ENCODE data around the gene SEC24C.
"Not testable (repeated sequence)": the region's sequence is repeated elsewhere in the genome, so short reads cannot be mapped to it uniquely, and the experiment has no call there.

Gene SEC24C

GRCh38 chr10:73732931-73733623, 11.1 kb upstream of the SEC24C start:
- DNase-seq = no peak

GRCh38 chr10:73734028-73734720, 10.0 kb upstream of the SEC24C start:
- DNase-seq = no peak

- DNase-seq = no peak
These were observed 9.3 kb upstream of the SEC24C start for GRCh38 chr10:73734796-73735305.

- not testable (repeated sequence) for DNase-seq
These were observed 3.5 kb upstream of the SEC24C start for GRCh38 chr10:73740501-73741254.

GRCh38 chr10:73742454-73742734, 1.8 kb upstream of the SEC24C start:
- DNase-seq = no peak

GRCh38 chr10:73743327-73743904, 756 bp upstream of the SEC24C start:
- no peak for DNase-seq

GRCh38 chr10:73744664-73744975, 448 bp downstream of the SEC24C start:
- no peak for DNase-seq

GRCh38 chr10:73746721-73747120, 2.5 kb downstream of the SEC24C start:
- DNase-seq = no peak

- no peak for DNase-seq
These were observed 6.6 kb downstream of the SEC24C start for GRCh38 chr10:73750819-73751218.

GRCh38 chr10:73756183-73756582, 12.0 kb downstream of the SEC24C start:
- DNase-seq = no peak

GRCh38 chr10:73758704-73759511, 14.7 kb downstream of the SEC24C start:
- DNase-seq = peak; percentile 42

- DNase-seq = peak; percentile 48
These were observed 15.4 kb downstream of the SEC24C start for GRCh38 chr10:73759512-73760115.

- no peak for DNase-seq
These were observed 17.6 kb downstream of the SEC24C start for GRCh38 chr10:73761781-73762180.

GRCh38 chr10:73762915-73763314, 18.7 kb downstream of the SEC24C start:
- no peak for DNase-seq

GRCh38 chr10:73763343-73763742, 19.2 kb downstream of the SEC24C start:
- no peak for DNase-seq

GRCh38 chr10:73765066-73765465, 20.9 kb downstream of the SEC24C start:
- no peak for DNase-seq

GRCh38 chr10:73768881-73769280, 24.7 kb downstream of the SEC24C start:
- no peak for DNase-seq

- no peak for DNase-seq
These were observed 25.2 kb downstream of the SEC24C start for GRCh38 chr10:73769396-73769795.

- no peak for DNase-seq
These were observed 27.6 kb downstream of the SEC24C start for GRCh38 chr10:73771722-73772280.

- peak; percentile 34 for DNase-seq
These were observed 28.3 kb downstream of the SEC24C start for GRCh38 chr10:73772281-73773151.

Measured in NCI-H1105 (cell line).